ENCODE data around the gene PLAU. TPM values are rescaled to one million over a fixed set of nuclear protein-coding genes. Genes with fewer than 3 reads are reported as not detected.

The PLAU gene
- total and polyA plus RNA-seq, 2 donors (not counting 3 experiments of a cell fraction or from before 2014, with no cell fraction given), result 23.6 to 34.9 TPM

GRCh38 chr10:73914036-73914435, 3.1 kb downstream of the PLAU start:
- Histone ChIP-seq H3K27ac (ENCODE audit: insufficient read depth, low read depth, low read length) (no peak overlapping the region), H2AFZ (ENCODE audit: low read depth, low read length) (no peak overlapping the region), H3K4me2 (ENCODE audit: insufficient read depth, low read length) (no peak overlapping the region), H3K9me1 (replicated peaks; ENCODE audit: control insufficient read depth, extremely low read depth, insufficient read depth, low read length) (no peaks in the 10 kb centered on the region), H3K9me3 (replicated peaks; ENCODE audit: control insufficient read depth, insufficient read depth, low read length) (no peaks in the 10 kb centered on the region), H4K20me1 (replicated peaks; ENCODE audit: control insufficient read depth, extremely low read depth, insufficient read depth, low read length) (no peaks in the 10 kb centered on the region), H3K4me3 (replicated peaks in 1 of 3; ENCODE audit: insufficient read depth in 1 of 3, low read depth in 1 of 3, low read length in 3 of 3) (no peak overlapping the region), H3K27me3 (ENCODE audit: control insufficient read depth in 2 of 2, insufficient read depth in 2 of 2, low read length in 2 of 2) (no peaks in the 10 kb centered on the region), H3K4me1 (ENCODE audit: control insufficient read depth, extremely low read depth, insufficient read depth, low read length) (peaks cover 26% of the 10 kb centered on the region), H3K9ac (replicated peaks; ENCODE audit: extremely low read depth, insufficient read depth, low read length) (no peak overlapping the region), H3K36me3 (ENCODE audit: control insufficient read depth in 2 of 2, extremely low read depth in 1 of 2, insufficient read depth in 2 of 2, low read length in 2 of 2) (peaks cover 6 to 10% of the 10 kb centered on the region in 2 experiments), H3K79me2 (ENCODE audit: control insufficient read depth, insufficient read depth, low read length) (no peaks in the 10 kb centered on the region)
- ChIA-PET CTCF (interaction anchor here (1.9 to 8.3 kb wide), 2 partner anchors 27 to 43 kb away, joined by 5 to 43 read pairs; no protein-coding TSS in a partner anchor), POLR2A (interaction anchor here (0.6 kb wide), 1 partner anchor 114 kb away, joined by 5 read pairs; no protein-coding TSS in a partner anchor)
- DNase-seq (ENCODE audit: low read depth, low spot score), result no peak
- no peak for FAIRE-seq
- intact Hi-C loops (cut with micrococcal nuclease) (no loop called here), dilution Hi-C loops (cut with MboI; ENCODE audit: extremely low pct_ligation_motif_present, low sequenced_read_pairs) (no loop called here)
- TF ChIP-seq CTCF (IDR thresholded peaks at IDR 0.05; ENCODE audit: extremely low read depth in 1 of 2, insufficient read depth in 1 of 2, low read depth in 1 of 2, low read length in 2 of 2) (no peak), POLR2A (IDR thresholded peaks at IDR 0.05; ENCODE audit: low read depth, low read length) (no peak), EZH2 (IDR thresholded peaks at IDR 0.05; ENCODE audit: borderline replicate concordance, low read depth, low read length, severe bottlenecking) (no peak), MAX (IDR thresholded peaks at IDR 0.05; ENCODE audit: insufficient read depth, insufficient read length) (no peak), JUN (IDR thresholded peaks at IDR 0.05; ENCODE audit: borderline replicate concordance, insufficient read depth, insufficient read length, low read depth) (no peak), FOS (IDR thresholded peaks at IDR 0.05; ENCODE audit: borderline replicate concordance, insufficient read depth, low read length) (no peak)
- BruUV-seq (replicated peaks), result no TSS peak
